Measurements from ENCODE around the gene C2CD4C. TPM values are rescaled to one million over a fixed set of nuclear protein-coding genes. Genes with fewer than 3 reads are reported as not detected.
"Not testable (repeated sequence)": the region's sequence is repeated elsewhere in the genome, so short reads cannot be mapped to it uniquely, and the experiment has no call there.

The C2CD4C gene
- total RNA-seq, 2 donors from 2014 or later, result 0.52 to 0.96 TPM

- TF ChIP-seq CTCF (IDR thresholded peaks at IDR 0.05), result no peak
- H3K9ac ChIP-seq (ENCODE audit: low read depth in 2 of 2, low read length in 2 of 2), result no peak overlapping the region
- H3K4me1 ChIP-seq, result no peaks in the 10 kb centered on the region
- H3K27ac ChIP-seq, result no peak overlapping the region
- DNase-seq, result no peak
- no peaks in the 10 kb centered on the region for H3K9me3 ChIP-seq
- no peaks in the 10 kb centered on the region for H3K36me3 ChIP-seq
- intact Hi-C loops (cut with DNase I), result no loop called here
- no peak overlapping the region for H3K4me3 ChIP-seq
- H3K27me3 ChIP-seq, result no peaks in the 10 kb centered on the region
These were observed 18.4 kb downstream of the C2CD4C start for GRCh38 chr19:390386-391206.

GRCh38 chr19:389935-390289, 19.0 kb downstream of the C2CD4C start:
- no peak for TF ChIP-seq CTCF (IDR thresholded peaks at IDR 0.05)
- intact Hi-C loops (cut with DNase I), result loop anchor here (10.0 kb wide), 1 partner anchor 85 kb away; a partner anchor contains a TSS
- H3K27ac ChIP-seq, result no peak overlapping the region
- H3K36me3 ChIP-seq, result no peaks in the 10 kb centered on the region
- no peaks in the 10 kb centered on the region for H3K27me3 ChIP-seq
- H3K4me1 ChIP-seq, result no peaks in the 10 kb centered on the region
- H3K4me3 ChIP-seq, result no peak overlapping the region
- H3K9me3 ChIP-seq, result no peaks in the 10 kb centered on the region
- DNase-seq, result no peak
- H3K9ac ChIP-seq (ENCODE audit: low read depth in 2 of 2, low read length in 2 of 2), result no peak overlapping the region

DNA sequence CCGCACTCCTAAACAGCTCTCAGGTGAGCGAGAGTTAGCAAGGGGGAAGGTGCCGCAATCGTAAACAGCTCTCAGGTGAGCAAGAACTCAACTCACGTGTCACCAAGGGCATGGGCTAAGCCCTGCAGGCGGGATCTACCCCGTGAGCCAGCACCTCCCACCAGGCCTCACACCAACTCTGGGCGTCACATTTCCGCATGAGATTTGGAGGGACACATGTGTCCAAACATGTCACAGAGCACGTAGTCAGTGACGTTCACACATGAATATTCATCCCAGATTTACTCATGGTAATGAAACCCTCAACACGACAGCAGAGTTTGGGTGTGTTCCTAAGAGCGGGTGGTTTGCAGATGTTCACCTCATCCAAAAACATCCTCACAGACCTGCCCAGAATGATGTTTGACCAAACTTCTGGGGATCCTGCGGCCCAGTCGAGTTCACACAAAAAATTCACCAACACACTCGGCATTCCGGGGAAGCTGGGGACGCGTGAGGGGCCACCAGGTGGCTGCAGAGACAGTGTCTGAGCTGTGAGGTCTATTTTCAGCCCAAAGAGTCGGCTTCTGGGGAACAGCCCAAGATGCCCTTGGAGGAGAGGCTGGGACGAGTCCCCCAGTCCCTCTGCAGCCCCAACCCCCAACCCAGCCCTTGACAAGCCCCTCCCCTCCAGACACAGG, 19.6 kb downstream of the C2CD4C start:
- Histone ChIP-seq H3K27ac (no peak overlapping the region), H3K4me1 (no peaks in the 10 kb centered on the region), H3K9ac (ENCODE audit: low read depth in 2 of 2, low read length in 2 of 2) (no peak overlapping the region), H3K4me3 (no peak overlapping the region), H3K27me3 (peaks cover 2% of the 10 kb centered on the region), H3K9me3 (no peaks in the 10 kb centered on the region), H3K36me3 (no peaks in the 10 kb centered on the region)
- no peak for DNase-seq
- intact Hi-C loops (cut with DNase I), result loop anchor here (10.0 kb wide), 1 partner anchor 85 kb away; a partner anchor contains a TSS
- TF ChIP-seq CTCF (IDR thresholded peaks at IDR 0.05), result no peak

DNA sequence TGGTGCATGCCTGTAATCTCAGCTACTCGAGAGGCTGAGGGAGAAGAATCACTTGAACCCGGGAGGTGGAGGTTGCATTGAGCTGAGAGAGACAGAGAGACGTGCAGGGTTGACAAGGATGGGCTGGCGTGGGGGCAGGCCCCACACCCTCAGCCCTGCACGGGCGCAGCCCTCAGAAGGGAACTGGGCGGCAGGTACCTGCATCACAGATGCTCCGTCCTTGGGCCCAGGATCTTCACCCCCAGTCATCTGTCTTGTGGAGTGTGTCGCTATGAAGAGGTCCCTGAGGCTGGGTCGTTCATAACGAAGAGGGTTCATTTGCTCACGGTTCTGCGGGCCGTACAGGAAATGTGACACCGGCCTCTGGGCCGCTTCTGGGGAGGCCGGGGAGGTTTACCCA, 20.3 kb downstream of the C2CD4C start:
- DNase-seq, result no peak
- Histone ChIP-seq H3K36me3 (no peaks in the 10 kb centered on the region), H3K9ac (ENCODE audit: low read depth in 2 of 2, low read length in 2 of 2) (no peak overlapping the region), H3K4me3 (no peak overlapping the region), H3K9me3 (no peaks in the 10 kb centered on the region), H3K27ac (no peak overlapping the region), H3K27me3 (peaks cover 9% of the 10 kb centered on the region), H3K4me1 (no peaks in the 10 kb centered on the region)
- intact Hi-C loops (cut with DNase I), result loop anchor here (10.0 kb wide), 1 partner anchor 86 kb away; a partner anchor contains a TSS
- no peak for TF ChIP-seq CTCF (IDR thresholded peaks at IDR 0.05)

DNA sequence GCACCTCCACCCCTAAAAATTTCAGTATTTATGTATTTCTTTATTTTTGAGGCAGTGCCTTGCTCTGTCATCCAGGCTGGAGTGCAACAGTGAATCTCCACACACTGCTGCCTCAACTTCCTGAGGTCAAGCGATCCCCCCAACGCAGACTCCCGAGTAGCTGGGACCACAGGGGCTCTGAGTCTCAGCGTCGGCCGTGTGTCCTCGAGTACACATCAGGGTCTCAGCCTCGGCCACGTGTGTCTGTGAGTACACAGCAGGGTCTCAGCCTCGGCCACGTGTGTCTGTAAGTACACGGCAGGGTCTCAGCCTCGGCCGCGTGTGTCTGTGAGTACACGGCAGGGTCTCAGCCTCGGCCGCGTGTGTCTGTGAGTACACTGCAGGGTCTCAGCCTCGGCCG, 21.2 kb downstream of the C2CD4C start:
- Histone ChIP-seq H3K9me3 (no peaks in the 10 kb centered on the region), H3K9ac (ENCODE audit: low read depth in 2 of 2, low read length in 2 of 2) (no peak overlapping the region), H3K27ac (no peak overlapping the region), H3K4me3 (no peak overlapping the region), H3K4me1 (no peaks in the 10 kb centered on the region), H3K36me3 (no peaks in the 10 kb centered on the region), H3K27me3 (peaks cover 12% of the 10 kb centered on the region)
- intact Hi-C loops (cut with DNase I), result loop anchor here (10.0 kb wide), 1 partner anchor 87 kb away; a partner anchor contains a TSS
- TF ChIP-seq CTCF (IDR thresholded peaks at IDR 0.05), result no peak
- DNase-seq, result no peak

DNA sequence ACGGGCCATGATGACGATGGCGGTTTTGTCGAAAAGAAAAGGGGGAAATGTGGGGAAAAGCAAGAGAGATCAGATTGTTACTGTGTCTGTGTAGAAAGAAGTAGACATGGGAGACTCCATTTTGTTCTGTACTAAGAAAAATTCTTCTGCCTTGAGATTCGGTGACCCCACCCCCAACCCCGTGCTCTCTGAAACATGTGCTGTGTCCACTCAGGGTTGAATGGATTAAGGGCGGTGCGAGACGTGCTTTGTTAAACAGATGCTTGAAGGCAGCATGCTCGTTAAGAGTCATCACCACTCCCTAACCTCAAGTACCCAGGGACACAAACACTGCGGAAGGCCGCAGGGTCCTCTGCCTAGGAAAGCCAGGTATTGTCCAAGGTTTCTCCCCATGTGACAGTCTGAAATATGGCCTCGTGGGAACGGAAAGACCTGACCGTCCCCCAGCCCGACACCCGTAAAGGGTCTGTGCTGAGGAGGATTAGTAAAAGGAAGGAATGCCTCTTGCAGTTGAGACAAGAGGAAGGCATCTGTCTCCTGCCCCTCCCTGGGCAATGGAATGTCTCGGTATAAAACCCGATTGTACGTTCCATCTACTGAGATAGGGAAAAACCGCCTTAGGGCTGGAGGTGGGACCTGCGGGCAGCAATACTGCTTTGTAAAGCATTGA, 22.2 kb downstream of the C2CD4C start:
- not testable (repeated sequence) for H3K4me1 ChIP-seq; H3K27ac ChIP-seq; H3K36me3 ChIP-seq; H3K9me3 ChIP-seq; DNase-seq; H3K4me3 ChIP-seq; H3K9ac ChIP-seq (ENCODE audit: low read depth in 2 of 2, low read length in 2 of 2)
- intact Hi-C loops (cut with DNase I), result loop anchor here (10.0 kb wide), 1 partner anchor 88 kb away; a partner anchor contains a TSS
- H3K27me3 ChIP-seq, result peaks cover 12% of the 10 kb centered on the region

GRCh38 chr19:386189-386588, 22.8 kb downstream of the C2CD4C start:
- H3K9ac ChIP-seq (ENCODE audit: low read depth in 2 of 2, low read length in 2 of 2); H3K36me3 ChIP-seq; H3K27ac ChIP-seq; H3K9me3 ChIP-seq; H3K4me1 ChIP-seq; H3K4me3 ChIP-seq; DNase-seq: not testable (repeated sequence)
- H3K27me3 ChIP-seq, result peaks cover 12% of the 10 kb centered on the region
- intact Hi-C loops (cut with DNase I), result loop anchor here (10.0 kb wide), 1 partner anchor 89 kb away; a partner anchor contains a TSS

All from colonic mucosa (tissue), 4 donors.